T follicular helper cell (primary cell): ENCODE measurements around the gene LETM1.
"Not testable (repeated sequence)": the region's sequence is repeated elsewhere in the genome, so short reads cannot be mapped to it uniquely, and the experiment has no call there.

Source experiments
- DNase-seq: peaks from one replicate; pipeline ENCODE4 v3.0.0-alpha.2; 2020; ENCODE audit warnings: low read depth

LETM1 gene

DNA sequence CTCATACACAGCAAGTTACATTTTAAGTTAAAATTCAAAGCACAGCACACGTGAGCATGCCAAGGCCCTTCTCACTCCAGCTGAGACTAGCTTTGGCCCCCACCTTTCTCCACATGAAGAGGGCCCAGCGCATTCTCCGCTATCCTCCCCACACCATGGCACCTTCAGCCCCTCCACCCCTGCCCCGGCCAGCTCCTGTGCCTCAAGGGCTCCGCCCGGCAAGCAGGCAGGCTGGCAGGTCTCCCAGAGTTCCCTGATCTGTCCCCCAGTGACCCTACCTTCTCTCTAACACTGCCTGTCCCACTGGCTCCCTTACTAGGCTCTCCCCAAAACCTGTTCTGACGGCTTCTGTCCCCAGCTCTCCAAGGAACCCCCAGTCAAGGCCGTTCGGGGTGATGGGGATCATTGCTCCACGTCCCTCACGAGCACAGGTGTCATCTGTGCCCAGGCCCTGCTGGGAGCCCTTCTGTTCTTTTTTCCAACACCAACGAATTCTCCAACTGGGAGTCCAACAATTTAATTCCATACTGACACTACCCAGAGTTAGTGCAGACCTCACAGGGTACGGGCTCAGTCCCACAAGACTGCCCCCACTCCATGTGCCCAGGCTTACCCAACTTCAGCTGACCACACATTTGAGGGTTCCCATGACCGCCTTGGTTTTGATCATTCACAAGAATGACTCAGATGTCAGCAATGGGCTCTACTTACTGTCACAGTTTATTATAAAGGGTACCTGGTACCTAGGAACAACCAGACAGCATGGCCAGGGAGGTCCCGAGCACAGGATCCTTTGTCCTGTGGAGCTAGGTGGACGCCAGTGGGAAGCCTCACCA lies 4.2 kb downstream of the LETM1 start:
- DNase-seq: no peak

DNA sequence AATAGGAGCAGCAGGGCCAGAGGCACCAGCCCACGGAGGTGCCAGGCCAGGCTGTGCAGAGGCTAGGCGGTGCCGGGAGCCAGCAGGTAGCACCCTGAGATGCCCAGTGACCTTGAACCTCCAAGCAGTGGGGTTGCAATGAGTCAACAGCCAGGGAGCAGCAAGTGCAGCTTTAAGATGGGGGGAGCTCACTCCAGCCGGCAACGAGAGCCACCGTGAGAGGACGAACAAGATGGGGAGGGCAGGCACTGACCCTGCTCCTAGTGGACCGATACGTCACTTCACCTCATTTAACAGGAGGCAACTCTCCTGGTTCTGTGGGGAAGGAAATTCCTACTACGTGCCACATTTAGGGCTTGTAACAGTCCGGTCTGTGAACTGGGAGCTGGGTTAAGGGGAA lies 4.8 kb downstream of the LETM1 start:
- DNase-seq: no peak

DNA sequence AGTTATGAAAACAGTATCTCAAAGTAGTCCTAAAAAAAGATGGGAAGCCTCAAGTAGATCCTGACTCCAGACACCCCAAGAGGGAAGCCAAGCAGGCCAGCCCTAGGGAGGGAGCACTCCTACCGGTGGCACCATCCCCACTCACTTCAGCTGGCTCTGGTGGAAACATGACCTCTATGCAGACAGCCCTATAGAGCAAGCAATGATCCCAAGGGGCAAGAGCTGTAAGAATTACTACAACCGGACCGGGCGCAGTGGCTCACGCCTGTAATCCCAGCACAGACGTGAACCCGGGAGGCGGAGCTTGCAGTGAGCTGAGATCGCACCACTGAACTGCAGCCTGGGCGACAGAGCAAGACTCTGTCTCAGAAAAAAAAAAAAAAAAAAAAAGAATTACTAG lies 5.7 kb downstream of the LETM1 start:
- no peak for DNase-seq

DNA sequence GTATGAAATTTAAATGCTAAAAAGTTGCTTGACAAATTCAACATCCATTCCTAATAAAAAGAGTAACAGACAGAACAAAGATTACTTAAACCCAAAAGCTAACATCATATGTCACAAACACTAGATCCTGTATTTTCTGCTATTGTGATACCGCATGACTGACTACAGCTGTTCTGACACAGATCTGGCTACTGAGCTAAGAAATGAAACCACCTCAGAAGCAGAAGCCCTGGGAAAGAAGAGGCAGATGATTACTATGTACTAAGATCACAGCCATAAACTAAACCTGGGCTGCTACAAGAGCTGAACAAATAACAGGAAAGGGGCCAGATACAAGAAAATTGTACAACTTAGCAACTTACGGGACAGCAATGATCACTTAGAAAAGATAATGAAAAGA lies 9.4 kb downstream of the LETM1 start:
- DNase-seq: no peak

DNA sequence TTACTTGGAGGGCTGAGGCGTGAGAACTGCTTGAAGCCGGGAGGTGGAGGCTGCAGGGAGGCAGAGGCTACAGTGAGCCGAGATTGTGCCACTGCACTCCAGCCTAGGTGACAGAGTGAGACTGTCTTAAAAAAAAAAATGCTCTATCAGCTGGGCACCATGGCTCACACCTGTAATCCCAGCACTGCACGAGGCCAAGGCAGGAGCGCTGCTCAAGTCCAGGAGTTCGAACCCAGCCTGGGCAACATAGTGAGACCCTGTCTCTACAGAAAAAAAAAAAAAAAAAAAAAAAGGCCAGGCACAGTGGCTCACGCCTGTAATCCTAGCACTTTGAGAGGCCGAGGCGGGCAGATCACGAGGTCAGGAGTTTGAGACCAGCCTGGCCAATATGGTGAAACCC lies 11.3 kb downstream of the LETM1 start:
- DNase-seq: not testable (repeated sequence)

DNA sequence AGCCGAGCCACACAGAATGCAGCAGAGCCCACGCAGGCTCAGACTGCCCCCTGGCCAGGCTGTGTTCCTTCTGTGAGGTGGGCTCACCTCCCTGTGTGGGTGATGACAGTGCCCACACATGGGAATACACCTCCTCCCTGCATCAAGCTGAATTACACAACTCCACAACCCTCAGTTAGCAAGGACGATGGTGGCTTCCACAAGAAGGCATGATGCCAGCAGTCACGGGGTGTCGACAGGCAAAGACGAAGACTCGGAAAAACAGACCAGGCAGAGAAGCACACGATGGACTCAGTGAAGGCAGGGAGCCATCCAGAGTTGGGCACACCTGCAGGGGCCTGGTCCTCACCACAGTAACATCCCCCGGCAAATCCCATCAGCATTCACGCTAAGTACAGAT lies 12.1 kb downstream of the LETM1 start:
- DNase-seq: no peak

DNA sequence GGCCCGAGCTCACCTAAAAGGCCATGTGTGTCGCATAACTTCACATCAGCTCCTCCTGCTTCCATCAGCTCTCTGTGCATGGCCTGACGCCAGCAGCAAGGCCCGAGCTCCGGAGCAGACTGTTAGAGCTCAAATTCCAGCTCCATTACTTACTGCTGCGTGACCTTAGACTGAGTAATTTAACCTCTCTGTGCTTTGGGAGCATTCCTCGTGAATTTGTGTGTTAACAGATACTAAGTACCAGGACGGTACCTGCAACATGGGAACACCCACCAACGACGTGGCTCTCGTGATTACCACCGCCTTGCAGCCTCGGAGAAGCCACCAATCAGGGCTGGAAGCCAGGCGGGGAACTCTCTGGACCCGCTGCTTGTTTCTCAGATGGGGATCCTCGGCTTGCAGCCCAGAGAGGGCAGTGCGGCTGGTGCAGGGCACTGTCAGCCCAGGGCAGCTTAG lies 12.9 kb downstream of the LETM1 start:
- no peak for DNase-seq

DNA sequence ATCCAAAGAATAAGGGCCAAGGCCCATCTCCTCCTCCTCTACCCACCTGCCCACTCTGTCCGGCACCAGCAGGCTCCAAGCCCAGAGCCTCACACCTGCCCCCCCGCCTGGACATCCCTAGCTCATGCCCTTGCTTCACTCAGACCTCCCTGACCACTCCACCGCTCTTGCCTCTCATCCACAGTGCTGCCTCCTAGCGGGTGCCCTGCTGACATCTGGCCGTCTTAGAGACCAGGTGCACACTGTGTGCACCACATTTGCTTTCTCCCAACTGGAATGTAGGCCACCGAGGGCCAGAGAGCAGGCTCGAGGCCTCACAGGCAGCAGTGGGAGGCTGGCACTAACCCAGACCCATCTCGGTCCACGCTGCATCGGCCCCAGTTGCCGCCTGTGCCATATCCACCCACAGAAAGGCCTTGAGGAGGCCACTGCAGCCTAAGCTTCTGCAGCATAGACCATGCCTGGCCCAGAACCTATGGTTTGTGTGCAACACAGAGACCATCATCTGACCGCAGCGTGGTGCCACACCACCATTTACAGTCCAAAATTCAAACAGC lies 13.5 kb downstream of the LETM1 start:
- DNase-seq: no peak

DNA sequence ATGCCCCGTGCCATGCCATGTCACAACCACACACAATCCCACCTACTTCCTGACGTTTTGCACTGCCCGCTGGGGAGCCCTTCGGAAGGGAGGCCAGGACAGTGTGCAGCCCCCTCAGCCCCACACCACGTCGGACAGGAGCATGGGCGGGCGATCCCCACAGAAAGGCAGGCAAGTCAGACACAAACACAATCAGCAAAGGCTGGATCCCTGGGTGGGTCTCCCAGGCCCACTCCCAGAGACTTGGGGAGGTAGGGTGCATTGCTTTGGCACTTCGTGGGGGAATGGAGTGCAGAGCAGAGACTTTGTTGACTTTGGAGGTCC lies 14.1 kb downstream of the LETM1 start:
- DNase-seq: no peak

DNA sequence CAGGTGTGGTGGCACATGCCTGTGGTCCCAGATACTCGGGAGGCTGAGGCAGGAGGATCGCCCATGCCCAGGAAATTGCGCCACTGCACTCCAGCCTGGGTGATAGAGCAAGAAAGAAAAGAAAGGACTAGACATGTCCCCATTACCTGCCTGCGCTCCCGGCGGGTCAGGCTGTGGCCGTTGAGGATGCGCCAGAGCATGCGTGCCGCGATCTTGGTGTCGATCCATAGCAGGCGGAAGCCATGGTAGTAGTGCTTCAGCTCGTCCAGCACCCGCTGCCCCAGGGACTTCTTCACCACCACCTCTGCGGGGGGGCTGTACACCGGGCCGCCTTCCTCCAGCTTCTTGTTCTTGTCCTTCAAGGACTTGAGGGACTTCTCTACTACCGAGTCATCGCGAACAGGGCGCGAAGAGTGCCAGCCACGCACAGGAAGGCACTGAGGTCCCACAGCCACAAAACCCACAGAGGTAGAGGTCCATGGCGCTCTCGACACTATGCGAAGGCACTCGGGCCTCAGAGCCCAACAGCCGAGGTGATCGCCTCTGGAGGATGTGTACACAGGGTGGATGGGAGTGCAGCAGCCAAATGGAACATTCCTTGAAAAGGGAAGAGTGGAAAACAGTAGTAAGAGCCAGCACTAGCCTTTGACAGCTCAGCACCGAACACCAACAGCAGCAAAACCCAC lies 14.6 kb downstream of the LETM1 start:
- DNase-seq: no peak

DNA sequence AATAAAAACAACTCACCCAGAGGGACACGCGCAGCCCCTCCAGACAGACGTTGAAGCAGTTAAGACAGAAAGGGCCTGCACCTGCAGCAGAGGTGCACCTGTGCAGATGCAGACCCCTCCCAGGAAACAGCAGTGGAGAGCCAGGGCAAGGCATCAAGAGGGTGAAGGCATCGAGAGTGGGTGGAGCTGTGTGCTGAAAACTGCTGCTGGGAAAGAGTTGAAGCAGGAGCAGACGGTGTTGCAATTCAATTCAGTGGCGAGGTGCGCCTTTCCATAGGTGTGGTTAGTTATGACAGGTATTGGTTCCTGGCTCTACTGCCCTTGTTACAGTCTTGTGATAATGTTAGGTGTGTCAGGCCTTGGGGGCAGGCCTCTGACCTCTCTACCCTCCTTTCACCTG lies 16.7 kb downstream of the LETM1 start:
- no peak for DNase-seq

DNA sequence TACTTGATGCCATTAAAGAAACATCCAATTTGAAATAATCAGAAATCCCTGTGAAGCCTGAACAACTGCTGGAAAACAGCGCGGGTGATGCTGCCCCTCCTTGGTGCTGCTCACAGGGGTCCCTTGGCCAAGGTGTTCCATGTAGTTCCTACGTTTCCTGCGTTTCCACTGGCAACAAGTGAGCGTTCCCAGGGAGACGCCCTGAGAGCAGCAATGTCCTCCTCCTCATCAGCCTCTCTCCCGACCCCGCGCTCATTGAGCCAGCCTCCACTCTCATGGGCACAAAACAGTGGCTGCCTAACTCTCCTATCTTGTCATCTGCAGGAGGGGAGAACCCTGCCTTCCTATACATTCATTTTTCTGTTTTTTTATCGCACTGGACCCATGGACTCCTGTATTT lies 18.9 kb downstream of the LETM1 start:
- DNase-seq: no peak

DNA sequence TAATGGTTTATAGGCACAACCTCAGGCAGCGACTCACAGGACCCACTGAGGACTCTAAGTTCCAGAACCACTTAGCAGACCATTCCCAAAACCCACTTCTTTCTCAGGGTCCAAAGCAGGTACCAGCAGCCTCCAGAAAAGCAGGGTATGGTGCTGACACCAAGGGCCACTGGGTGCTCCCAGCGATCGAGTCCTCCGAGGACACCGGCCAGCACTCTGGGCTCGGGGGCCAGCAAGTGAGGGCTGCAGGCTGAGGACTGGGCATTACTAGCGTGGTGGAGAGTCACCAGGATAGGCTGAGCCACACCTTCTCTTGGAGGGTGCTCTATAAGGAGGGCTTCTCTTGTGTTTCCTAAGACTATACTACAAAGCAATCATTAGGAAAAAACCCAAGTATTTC lies 19.3 kb downstream of the LETM1 start:
- DNase-seq: no peak

DNA sequence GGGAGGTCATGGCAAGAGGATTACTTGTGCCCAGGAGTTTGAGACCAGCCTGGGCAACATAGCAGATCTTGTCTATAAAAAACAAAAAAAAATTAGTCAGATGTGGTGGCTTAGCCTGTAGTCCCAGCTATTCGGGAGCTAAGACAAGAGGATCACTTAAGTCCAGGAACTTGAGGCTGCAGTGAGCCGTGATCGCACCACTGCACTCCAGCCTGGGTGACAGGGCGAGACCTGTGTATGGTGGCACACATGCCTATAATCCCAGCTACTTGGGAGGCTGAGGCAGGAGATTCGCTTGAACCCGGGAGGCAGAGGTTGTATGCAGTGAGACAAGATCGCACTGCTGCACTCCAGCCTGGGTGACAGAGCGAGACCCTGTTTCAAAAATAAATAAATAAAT lies 20.1 kb downstream of the LETM1 start:
- DNase-seq: not testable (repeated sequence)

DNA sequence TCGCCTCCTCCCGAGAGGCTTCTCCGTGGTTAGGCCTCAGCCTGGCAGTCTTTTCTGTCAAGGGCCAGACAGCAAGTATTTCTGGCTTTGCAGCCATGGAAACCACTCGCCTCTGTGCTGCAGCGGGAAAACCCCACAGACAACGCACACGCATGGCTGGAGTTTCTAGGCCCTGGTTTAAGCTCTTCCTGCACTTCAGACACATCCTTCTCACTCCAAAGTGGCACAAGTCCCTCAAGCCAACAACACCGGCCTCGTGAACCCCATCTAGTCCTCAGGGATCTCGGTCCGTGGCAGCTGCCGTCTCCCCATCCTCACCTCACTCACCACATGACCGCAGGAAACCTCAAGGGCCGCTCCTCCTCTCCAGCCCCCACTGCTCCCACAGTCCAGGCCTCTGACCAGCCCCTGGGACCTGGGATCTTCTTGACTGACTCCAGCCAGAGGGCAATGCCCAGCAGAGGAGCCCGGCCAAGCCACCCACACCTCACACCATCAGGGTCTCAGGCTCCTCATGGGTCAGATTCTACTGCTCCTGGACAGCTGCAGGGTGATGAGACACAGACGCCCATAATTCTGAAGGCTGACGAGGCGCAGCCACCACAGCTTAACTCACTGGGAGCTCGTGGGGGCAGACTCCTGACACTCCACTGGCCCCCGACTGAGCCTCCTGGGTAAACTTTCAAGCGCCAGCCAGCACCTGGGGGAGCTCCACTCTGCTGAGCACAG lies 21.7 kb downstream of the LETM1 start:
- DNase-seq: no peak

DNA sequence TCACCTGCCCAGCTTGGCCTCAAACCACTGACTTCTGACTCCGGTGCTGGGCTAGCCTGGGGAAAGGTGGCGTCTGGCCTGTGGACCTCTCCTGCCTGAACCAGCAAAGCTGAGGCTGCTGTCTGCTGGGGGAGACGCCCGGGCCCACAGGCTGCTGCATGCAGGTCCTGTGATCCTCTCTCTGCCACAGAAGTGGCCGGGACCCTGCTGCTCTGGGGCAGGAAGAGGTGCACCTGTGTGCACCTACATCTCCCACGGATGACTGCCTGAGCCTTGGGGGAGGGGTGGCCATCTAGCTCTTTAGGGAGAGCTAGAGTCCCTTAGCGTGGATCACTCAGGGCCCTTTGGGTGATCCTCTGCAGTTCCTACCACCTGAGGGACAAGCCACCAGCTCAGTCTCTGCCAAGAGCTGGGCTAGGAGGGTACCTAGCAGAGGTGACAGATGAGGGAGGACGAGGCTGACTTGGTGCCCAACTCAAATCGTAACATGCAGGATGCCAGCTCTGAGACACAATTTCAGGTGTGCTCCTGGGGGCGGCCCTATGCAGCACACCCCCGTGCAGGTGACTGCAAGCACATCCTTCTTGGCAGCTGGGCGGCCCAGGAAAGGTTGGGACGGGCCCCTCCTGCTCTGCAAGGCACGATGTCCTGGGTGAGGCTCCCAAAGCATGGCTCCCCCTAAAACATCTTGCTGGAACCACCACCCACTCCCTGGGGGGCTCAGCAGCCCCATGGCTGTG lies 22.5 kb downstream of the LETM1 start:
- no peak for DNase-seq

DNA sequence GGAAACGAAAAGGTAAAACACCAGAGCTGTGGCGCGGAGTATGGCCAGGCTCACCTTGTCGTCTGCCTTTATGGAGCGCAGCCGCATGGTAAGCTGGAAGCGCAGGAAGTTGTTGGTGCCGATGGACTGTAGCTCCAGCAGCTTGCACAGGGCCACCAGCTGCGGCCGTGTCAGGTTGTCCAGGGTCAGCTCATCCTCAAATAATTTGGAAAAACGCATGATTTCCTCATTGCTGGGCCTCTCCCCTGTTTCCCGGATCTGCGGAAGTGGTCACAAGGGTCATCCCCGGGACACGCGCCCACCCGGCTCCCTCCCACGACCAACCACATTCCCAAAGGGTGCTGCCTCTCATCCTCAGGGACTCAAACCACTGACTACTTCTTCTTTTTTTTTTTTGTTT lies 23.3 kb downstream of the LETM1 start:
- DNase-seq: no peak

DNA sequence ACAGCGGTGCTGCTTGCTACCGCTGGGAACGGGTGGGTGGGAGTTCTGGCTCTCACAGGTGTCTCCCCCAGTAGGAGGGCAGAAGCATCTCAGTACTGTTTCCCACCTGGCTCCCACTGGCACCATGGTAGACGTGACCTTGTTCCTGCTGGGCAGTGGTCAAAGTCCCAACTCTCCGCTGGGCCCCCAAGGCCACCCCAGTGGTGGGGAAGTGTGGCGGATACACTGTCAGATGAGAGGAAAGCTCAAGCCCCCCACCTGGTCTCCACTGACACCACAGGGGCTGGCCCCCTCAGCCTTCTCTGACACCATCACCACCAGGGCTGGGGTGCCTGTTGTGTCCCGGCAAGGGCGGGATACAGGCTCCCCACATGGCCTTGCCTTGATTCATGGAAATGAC lies 24.6 kb downstream of the LETM1 start:
- DNase-seq: no peak

DNA sequence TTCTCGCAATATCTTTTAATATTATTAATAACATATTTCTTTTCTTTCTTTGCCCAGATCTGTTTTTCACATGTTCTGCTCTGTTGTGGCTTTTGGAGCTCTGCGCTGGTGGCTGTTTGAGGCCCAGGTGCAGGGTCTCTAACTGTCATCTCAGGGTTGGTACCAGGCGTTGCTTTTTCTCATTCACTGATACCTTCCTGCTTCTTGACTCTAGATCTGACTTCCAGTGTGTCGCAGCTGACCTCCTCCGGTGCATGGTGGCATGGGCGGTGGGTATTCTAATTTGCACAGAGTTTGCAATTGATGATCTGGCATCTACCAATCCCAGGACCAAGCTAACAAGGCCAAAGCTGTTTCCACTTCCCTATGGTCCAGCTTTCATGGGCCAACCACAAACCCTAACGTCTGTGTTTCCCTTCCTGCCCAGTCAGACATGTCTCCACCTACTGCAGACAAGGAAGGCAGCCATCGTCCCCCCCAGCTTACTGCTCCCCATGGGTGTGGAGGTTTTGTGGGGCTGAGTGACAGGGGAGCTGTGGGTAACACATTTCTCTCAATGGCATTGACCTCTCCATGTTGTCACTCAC lies 25.2 kb downstream of the LETM1 start:
- no peak for DNase-seq

DNA sequence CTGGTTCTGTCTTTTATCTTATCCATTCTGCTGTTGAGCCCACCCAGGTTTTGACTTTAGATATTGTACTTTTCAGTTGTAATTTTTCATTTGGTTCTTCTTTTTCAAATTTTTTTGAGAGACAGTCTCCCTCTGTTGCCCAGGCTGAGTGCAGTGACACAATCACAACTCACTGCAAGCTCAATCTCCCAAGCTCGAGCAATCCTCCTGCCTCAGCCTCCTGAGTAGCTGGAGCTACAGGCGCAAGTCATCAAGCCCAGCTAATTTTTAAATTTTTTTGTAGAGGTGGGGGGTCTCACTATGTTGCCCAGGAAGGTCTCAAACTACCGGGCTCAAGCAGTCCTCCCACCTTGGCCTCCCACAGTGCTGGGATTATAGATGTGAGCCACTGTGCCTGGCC lies 25.7 kb downstream of the LETM1 start:
- DNase-seq: no peak

DNA sequence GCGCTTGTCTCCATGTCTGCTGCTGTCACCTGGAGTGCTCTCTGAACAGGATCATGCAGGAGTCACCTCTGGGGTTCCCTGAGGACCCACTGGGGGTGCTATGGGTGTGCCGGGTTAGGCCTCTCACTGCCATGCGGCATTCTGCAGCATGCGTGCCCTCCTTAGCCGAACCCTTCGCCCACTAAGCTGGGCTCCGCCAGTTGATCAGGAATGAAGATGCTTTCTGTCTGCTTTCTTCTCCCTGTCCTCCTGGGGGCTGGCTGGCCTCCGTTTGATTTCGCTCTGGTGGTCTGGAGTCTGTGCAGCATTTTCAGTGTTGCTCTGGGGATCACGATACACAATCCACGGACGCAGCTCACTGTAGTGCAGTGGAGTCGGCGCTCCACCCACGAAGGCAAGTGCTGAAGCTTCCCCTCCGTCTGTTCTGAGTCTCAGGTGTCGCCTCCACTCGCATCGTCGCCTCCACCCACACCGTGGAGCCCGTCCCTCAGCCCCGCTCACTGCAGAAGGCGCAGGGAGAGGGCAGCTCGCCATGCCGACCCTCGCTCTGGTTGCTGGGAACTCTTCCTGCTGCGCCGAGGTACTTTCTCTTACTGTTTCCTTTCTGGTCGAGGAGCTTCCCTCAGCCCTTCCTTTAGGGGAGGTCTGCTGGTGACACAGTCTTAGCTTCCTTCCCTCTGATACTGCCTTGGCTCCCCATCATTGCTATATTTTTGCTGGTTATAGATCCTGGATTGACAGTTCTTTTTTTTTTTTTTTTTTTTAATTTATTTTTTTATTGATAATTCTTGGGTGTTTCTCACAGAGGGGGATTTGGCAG lies 29.2 kb downstream of the LETM1 start:
- no peak for DNase-seq
